Adipose tissue (tissue), 3 donors: ENCODE data around the gene SLC6A12. TPM values are rescaled to one million over a fixed set of nuclear protein-coding genes. Genes with fewer than 3 reads are reported as not detected.

Experiments
- polyA plus RNA-seq, 3 donors: library from polyadenylated mRNA; stranded (reverse); fragments of 200-250 nt; gene quantifications; one replicate each; pipeline ENCODE4 v1.2.3, GENCODE V29; 2013
- donor health status: healthy with polysubstance abuse.
- donor health status: Bipolar disorder and iron deficiency.
- donor health status: healthy.

Gene SLC6A12
- polyA plus RNA-seq, 3 donors = 0.16 to 1.0 (median 0.34) TPM

Other genes starting within 250 kb of the SLC6A12 start
- gene IQSEC3, start 147.4 kb downstream of the SLC6A12 start, polyA plus RNA-seq = 1 to 10 TPM in 2 of 3 donors, under 1 TPM in 1; 0.61 to 5.2 (median 5.2) TPM
- gene SLC6A13, start 48.7 kb upstream of the SLC6A12 start, polyA plus RNA-seq = under 1 TPM; 0.03 to 0.34 (median 0.06) TPM
- 1 to 10 TPM; 4.8 to 9.1 (median 9.1) TPM for gene KDM5A, start 175.2 kb upstream of the SLC6A12 start, polyA plus RNA-seq
- gene CCDC77, start 187.5 kb upstream of the SLC6A12 start, polyA plus RNA-seq = 1 to 10 TPM; 2.3 to 8.5 (median 2.3) TPM
- 1 to 10 TPM in 2 of 3 donors, under 1 TPM in 1; 0.56 to 6.3 (median 2.1) TPM for gene B4GALNT3, start 245.8 kb upstream of the SLC6A12 start, polyA plus RNA-seq